ENCODE results near the gene TNFAIP8L2. TPM values are rescaled to one million over a fixed set of nuclear protein-coding genes. Genes with fewer than 3 reads are reported as not detected.

The TNFAIP8L2 gene
- total RNA-seq, 1 experiment from 2014 or later: not detected

- H3K4me2 ChIP-seq (ENCODE audit: insufficient read depth, insufficient read length, low read length): no peak overlapping the region
- no peaks in the 10 kb centered on the region for H3K79me1 ChIP-seq (ENCODE audit: insufficient read depth, low read depth, low read length, poor library complexity, severe bottlenecking)
- no peaks in the 10 kb centered on the region for H3K9me3 ChIP-seq (ENCODE audit: control insufficient read depth, low read depth, low read length)
- no peaks in the 10 kb centered on the region; the same call in 1 of the 2 replicates for H3K27me3 ChIP-seq (ENCODE audit: insufficient read depth, low read length)
- H3K4me1 Mint-ChIP-seq: peaks cover 32 to 39% of the 10 kb centered on the region in 2 experiments
- peaks cover 4% of the 10 kb centered on the region for H4K20me1 ChIP-seq (ENCODE audit: control insufficient read depth, insufficient read depth, insufficient read length)
- H4K8ac ChIP-seq (replicated peaks; ENCODE audit: insufficient read length, low read depth, low read length): no peak overlapping the region
- no peak overlapping the region for H4K5ac ChIP-seq (ENCODE audit: insufficient read length, low read depth, low read length)
- H3K4ac ChIP-seq (ENCODE audit: low read depth, low read length): no peak overlapping the region
- H2AK5ac ChIP-seq (ENCODE audit: insufficient read length, low read length): no peak overlapping the region
- no peak overlapping the region for H3K14ac ChIP-seq (ENCODE audit: insufficient read depth, low read length)
- peaks cover 24% of the 10 kb centered on the region for H3K23me2 ChIP-seq (ENCODE audit: insufficient read length, low read depth, low read length, poor library complexity, severe bottlenecking)
- peak overlapping the region in 1 of 3 experiments; percentile 48; a peak in 1 of 7 replicates for H3K27ac Mint-ChIP-seq
- H3K18ac ChIP-seq (ENCODE audit: insufficient read length, low read depth, low read length): no peak overlapping the region
- WGBS (ENCODE audit: extremely low coverage, insufficient read length, low lambda C conversion rate): no CpG with 5 or more reads among the region's 5 CpGs
- H3K79me2 ChIP-seq (ENCODE audit: insufficient read depth, low read length): no peaks in the 10 kb centered on the region
- no peak overlapping the region; a peak in 1 of 5 replicates for H3K4me3 Mint-ChIP-seq
- H3K9me3 Mint-ChIP-seq: no peaks in the 10 kb centered on the region
- H2BK12ac ChIP-seq (ENCODE audit: insufficient read length, low read depth, low read length): no peak overlapping the region
- H3K23ac ChIP-seq (ENCODE audit: insufficient read length, low read depth, low read length): no peak overlapping the region
- no peak overlapping the region for H3K9ac ChIP-seq (ENCODE audit: extremely low read depth, insufficient read length, low read length)
- H2BK120ac ChIP-seq (ENCODE audit: low read depth, low read length, poor library complexity, severe bottlenecking): no peak overlapping the region
- H3K56ac ChIP-seq (ENCODE audit: insufficient read length, low read depth, low read length): no peak overlapping the region
- no peak overlapping the region for H4K91ac ChIP-seq (ENCODE audit: insufficient read length, low read depth, low read length)
- H2BK15ac ChIP-seq (ENCODE audit: low read depth, low read length): no peak overlapping the region
- H3K4me1 ChIP-seq (ENCODE audit: insufficient read depth, low read length): peaks cover 22% of the 10 kb centered on the region; the same call in 1 of the 2 replicates
- peaks cover 21% of the 10 kb centered on the region for H3K27me3 Mint-ChIP-seq (ENCODE audit: low read depth)
- H2AFZ ChIP-seq (ENCODE audit: low read length): no peak overlapping the region
- no peak for TF ChIP-seq CTCF (conservative IDR thresholded peaks at IDR 0.05)
- no peak overlapping the region for H2BK5ac ChIP-seq (ENCODE audit: insufficient read length, low read length)
- no peak overlapping the region for H3K27ac ChIP-seq (ENCODE audit: insufficient read length, low read depth, low read length)
- no peak overlapping the region for H3T11ph ChIP-seq (ENCODE audit: low read length)
- H2BK20ac ChIP-seq (ENCODE audit: low read depth, low read length, poor library complexity, severe bottlenecking): no peak overlapping the region
- H3K36me3 Mint-ChIP-seq (ENCODE audit: insufficient read depth in 1 of 3, low read depth in 3 of 3): peaks cover 7 to 12% (median 12%) of the 10 kb centered on the region in 3 experiments; a peak in 6 of 7 replicates
- DNase-seq: no peak
Observed at GRCh38 chr1:151142411-151143056, 13.9 kb upstream of the TNFAIP8L2 start.
